Measurements from ENCODE around the gene NOS1AP.

NOS1AP gene

DNA sequence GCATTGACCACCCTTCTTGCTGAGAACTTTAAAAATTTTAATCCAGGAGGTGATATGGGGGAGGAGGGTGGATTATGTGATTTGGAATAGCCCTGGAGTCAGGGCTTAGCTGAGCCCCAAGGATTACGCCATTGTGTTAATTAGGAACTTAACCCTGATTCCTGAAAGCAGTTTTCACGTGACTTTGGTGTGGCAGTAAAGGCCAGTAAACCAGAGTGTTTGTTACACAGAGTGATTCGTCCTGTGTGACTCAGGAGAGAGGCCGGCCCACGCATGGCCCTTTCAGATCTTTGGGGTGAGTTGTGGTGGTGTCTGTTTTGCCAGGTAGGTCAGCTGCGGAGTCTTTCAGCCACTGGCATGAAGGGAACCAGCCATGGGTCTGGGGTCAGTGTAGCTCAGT is 107.6 kb downstream of the NOS1AP start:
- no peak for DNase-seq (ENCODE audit: low read depth)
- H3K4me3 ChIP-seq (ENCODE audit: low read depth, low read length), result no peak overlapping the region

DNA sequence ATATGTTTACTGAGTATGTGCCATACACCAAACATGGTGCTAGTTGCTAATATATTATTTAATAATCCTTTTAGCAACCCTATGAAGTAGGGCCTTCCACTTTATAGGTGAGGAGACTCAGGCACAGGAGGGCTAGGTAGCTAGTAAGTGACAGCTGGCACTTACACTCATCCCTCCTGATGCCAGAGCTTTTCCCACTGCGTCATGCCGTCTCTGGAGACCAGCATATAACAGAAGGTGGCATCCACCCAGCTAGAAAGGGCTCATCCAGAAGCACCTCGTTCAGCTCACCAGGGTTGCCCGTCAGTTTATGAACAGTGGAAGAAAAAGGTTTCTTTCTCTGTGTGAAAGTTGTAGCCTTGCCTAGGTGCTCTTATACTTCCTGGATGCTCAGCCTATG is 108.9 kb downstream of the NOS1AP start:
- DNase-seq (ENCODE audit: low read depth), result no peak
- H3K4me3 ChIP-seq (ENCODE audit: low read depth, low read length), result no peak overlapping the region
- TF ChIP-seq, protein P1, sequence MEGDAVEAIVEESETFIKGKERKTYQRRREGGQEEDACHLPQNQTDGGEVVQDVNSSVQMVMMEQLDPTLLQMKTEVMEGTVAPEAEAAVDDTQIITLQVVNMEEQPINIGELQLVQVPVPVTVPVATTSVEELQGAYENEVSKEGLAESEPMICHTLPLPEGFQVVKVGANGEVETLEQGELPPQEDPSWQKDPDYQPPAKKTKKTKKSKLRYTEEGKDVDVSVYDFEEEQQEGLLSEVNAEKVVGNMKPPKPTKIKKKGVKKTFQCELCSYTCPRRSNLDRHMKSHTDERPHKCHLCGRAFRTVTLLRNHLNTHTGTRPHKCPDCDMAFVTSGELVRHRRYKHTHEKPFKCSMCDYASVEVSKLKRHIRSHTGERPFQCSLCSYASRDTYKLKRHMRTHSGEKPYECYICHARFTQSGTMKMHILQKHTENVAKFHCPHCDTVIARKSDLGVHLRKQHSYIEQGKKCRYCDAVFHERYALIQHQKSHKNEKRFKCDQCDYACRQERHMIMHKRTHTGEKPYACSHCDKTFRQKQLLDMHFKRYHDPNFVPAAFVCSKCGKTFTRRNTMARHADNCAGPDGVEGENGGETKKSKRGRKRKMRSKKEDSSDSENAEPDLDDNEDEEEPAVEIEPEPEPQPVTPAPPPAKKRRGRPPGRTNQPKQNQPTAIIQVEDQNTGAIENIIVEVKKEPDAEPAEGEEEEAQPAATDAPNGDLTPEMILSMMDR (conservative IDR thresholded peaks at IDR 0.05; ENCODE audit: low read depth, low read length), result no peak

More for the DNA sequence above, 107.6 kb downstream of the NOS1AP start:
- TF ChIP-seq, protein P1 (conservative IDR thresholded peaks at IDR 0.05; ENCODE audit: low read depth, low read length), result no peak

DNA sequence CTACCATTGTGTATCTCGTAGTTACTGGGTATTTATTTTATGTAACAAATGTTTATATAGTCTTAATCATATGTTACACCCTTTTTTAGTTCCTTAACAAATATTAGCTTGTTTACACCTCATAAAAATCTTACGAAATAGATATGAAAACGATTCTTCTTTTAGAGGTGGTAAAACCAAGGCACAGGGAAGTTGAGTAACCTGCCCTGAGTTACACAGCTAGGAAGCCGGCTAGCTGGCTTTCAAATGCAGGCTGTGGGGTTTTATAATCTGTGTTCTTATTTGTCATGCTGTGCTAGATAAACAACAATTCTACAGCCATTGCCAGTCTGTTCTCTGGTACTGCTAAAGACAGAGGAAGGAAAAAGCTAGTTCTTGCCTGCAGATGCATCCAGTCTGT is 109.6 kb downstream of the NOS1AP start:
- TF ChIP-seq, protein P1 (conservative IDR thresholded peaks at IDR 0.05; ENCODE audit: low read depth, low read length), result no peak
- H3K4me3 ChIP-seq (ENCODE audit: low read depth, low read length), result no peak overlapping the region
- DNase-seq (ENCODE audit: low read depth), result no peak

DNA sequence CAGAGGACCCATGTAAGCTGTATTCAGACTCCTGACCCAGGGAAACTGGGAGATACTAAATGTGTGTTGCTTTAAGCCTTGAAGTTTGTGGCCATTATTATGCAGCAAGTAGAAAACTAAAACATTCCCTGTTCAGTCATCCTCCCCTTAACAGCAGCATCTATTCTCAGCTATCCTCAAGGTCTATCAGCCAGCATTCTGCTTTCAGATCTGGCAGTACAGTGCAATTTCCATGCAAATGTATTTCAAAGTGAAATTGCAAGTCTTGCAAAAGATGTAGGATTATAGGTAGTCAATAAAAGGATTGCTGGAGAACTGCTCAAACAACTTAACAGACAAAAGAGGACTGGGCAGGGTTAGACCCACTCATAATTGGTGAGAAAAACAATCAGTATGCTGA is 111.3 kb downstream of the NOS1AP start:
- H3K4me3 ChIP-seq (ENCODE audit: low read depth, low read length), result no peak overlapping the region
- TF ChIP-seq, protein P1 (conservative IDR thresholded peaks at IDR 0.05; ENCODE audit: low read depth, low read length), result no peak
- DNase-seq (ENCODE audit: low read depth), result no peak

DNA sequence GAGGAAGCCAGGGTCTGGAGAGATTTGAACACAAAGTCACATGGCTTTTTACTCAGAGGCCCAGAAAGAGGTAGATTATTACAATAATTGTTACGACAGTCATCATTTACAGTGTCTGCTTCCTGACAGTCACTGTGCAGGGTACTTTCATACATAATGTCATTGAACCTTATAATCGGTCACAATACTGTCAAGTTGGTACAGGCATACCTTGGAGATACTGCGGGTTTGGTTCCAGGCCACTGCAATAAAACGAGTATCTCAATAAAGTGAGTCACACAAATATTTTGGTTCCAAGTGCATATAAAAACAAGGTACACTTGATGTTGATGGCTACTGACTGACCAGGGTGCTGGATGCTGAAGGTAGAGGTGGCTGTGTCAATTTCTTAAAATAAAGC is 112.6 kb downstream of the NOS1AP start:
- DNase-seq (ENCODE audit: low read depth), result no peak
- TF ChIP-seq, protein P1 (conservative IDR thresholded peaks at IDR 0.05; ENCODE audit: low read depth, low read length), result no peak
- no peak overlapping the region for H3K4me3 ChIP-seq (ENCODE audit: low read depth, low read length)

DNA sequence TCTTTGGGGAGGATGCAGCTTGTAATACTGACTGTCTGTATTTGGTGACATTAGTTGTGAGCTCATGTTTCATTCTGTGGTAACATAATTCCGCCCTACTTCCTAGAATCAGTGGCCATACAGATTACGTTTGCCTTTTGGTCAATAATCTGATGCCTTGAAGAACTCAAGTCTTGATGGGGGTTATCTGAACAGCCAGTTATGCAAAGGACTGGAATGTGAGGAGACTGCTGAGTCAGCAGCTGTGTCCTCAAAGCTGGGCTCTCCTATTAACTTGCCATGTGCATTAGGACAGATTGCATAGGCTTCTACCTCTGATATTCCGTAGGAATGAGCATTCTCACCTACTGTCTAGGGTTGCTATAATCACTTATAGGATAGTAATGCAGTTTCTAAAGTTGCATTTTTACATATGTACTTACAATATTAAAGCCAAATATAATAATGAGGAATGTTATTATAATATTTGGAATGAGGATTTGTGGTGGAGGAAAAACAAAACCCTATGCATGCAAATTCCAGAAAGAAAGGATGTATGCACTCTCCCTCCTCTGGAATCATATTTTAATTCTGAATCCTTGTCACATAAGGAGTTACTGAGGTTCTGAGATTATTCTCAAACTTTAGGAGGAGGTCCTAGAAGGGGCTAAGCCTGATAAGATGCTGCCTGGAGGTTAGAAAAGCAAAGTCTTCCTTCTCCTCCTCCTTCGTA is 116.0 kb downstream of the NOS1AP start:
- no peak overlapping the region for H3K4me3 ChIP-seq (ENCODE audit: low read depth, low read length)
- DNase-seq (ENCODE audit: low read depth), result peak; percentile 74
- TF ChIP-seq, protein P1 (conservative IDR thresholded peaks at IDR 0.05; ENCODE audit: low read depth, low read length), result no peak

DNA sequence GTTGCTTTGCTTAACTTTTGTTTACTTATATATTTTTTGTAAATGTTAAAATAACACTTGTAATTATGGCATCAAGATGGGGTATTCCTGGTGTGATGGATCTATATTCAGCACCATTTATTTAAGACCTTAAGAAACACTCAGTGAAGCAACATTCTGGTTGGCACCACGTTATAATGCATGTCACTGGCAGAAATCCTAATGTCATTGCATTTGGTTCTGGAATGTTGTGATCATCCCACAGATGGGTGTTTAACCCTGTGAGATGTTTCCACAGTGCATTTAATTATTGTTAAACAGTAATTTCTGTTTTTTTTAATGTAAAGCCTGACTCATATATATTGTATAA is 116.5 kb downstream of the NOS1AP start:
- H3K4me3 ChIP-seq (ENCODE audit: low read depth, low read length), result no peak overlapping the region
- no peak for DNase-seq (ENCODE audit: low read depth)
- TF ChIP-seq, protein P1 (conservative IDR thresholded peaks at IDR 0.05; ENCODE audit: low read depth, low read length), result no peak

Data from choroid plexus epithelial cell (primary cell).